Measurements from ENCODE around the gene RNF112.

Gene RNF112

DNA sequence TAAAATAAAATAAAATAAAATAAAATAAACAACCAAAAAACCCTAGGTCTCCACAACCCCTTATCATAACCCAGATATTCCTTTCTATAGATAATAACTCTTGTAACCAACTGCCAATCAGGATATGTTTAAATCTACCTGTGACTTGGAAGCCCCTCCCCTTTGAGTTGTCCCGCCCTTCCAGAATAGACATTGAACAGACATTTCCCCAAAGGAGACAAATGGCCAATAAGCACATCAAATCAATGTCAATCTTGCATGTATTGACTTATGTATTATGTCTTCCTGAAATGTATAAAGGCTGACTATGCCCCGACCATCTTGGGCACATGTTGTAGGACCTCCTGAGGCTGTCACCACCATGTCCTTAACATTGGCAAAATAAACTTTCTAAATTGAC lies 34.2 kb upstream of the RNF112 start:
- DNase-seq: no peak

DNA sequence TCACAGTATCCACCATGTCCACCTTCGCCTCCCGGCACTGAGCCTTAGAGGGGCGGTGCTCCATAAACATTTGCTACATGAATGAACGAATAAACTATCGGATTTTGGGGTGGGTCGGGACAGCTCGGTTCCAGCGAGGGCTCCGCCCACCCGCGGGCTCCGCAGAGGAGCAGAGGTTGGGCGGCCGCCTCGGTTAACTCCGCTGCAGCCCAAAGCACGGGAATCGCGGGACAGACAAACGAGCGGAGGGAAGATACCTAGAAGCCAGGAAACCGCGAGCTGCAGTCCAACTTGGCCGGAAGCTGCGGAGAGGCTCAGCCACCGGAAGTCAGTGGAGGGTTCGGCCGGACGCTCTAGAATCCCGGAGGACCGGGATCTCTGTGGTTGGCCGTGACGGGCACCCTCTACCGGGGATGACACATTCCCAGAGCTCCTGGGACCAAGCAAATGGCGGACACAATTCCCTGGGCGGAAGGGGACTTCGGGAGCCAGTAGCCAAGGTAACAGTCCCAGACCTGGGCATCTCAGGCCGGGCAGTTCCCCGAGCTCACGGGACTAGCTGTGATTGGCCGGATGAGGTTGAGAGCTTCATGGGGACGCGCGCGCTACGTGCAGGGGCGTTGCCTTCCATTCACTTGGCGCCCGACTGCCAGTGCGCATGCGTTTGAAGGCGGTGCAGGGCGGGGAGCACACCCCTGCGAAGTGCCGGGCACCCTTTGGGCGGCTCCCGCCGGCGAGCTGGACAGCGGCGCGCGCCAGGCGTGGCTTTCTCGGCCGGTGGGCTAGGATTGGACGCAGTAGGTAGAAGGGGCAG lies 33.2 kb upstream of the RNF112 start:
- peak; percentile 96 for DNase-seq

DNA sequence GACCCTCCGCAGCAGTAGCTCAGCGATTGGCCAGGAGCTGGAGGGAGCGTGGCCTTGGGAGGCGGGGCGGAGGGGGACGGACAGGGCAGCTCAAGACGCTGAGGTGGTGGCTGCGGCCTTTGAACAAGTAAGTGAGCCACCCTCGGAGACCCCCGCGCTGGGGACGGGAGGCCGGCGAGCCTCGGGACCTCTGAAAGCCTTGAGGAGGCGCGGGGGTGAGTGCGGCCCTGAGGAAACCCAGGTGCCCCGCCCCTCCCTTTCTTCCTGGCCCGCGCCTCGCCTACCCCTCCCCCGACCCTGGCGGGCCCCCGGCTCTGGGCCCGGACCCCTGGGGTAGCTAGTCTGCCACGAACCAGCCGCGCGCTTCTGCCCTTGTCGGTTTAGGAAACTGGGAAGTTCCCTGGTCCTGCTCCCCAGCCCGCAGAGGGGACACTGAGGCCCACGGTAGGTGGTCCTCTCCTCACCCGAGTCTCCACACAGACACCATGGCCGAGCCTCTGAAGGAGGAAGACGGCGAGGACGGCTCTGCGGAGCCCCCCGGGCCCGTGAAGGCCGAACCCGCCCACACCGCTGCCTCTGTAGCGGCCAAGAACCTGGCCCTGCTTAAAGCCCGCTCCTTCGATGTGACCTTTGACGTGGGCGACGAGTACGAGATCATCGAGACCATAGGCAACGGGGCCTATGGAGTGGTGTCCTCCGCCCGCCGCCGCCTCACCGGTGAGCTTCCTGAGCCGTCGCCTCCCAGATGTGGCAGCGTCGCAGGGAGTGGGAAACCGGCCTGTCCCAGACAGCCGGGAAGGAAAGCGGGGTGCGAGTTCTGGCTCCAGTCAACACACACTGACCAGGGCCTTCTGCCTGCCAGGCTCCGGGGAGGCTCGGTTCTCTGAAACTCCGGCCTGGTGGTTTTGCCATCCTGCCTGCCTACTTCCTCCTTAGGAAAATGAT lies 32.3 kb upstream of the RNF112 start, which contains the start of gene MAPK7:
Gene MAPK7, plus strand, starts transcription at position 83 of the 945 bp plus-strand sequence. Its CDS starts 403 bp downstream, at position 486.
- no peak for DNase-seq

DNA sequence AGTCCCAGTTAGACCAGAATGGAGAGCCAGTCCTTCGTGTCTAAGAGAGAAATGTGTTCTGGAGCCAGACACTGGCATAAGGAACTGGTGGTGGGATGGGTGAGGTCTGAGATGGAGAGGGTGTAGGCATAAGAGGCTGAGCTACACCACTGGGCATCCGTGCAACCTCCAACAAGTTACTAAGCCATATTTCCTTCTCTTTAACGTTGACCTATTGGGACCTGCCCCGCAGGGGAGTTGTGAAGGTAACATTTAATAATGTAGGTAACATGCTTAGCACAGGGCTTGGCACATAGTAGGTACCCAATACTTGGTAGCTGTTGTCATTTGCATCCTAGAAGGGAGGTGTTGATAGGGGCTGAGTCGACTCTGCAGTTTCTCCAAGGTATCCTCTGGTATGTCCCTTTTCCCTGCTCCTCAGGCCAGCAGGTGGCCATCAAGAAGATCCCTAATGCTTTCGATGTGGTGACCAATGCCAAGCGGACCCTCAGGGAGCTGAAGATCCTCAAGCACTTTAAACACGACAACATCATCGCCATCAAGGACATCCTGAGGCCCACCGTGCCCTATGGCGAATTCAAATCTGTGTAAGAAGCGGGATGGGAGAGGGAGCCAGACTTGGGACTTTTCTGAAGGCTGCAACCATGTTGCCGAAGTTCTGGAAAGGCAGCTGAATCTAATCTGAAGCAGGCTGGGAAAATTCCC lies 31.5 kb upstream of the RNF112 start:
- no peak for DNase-seq

DNA sequence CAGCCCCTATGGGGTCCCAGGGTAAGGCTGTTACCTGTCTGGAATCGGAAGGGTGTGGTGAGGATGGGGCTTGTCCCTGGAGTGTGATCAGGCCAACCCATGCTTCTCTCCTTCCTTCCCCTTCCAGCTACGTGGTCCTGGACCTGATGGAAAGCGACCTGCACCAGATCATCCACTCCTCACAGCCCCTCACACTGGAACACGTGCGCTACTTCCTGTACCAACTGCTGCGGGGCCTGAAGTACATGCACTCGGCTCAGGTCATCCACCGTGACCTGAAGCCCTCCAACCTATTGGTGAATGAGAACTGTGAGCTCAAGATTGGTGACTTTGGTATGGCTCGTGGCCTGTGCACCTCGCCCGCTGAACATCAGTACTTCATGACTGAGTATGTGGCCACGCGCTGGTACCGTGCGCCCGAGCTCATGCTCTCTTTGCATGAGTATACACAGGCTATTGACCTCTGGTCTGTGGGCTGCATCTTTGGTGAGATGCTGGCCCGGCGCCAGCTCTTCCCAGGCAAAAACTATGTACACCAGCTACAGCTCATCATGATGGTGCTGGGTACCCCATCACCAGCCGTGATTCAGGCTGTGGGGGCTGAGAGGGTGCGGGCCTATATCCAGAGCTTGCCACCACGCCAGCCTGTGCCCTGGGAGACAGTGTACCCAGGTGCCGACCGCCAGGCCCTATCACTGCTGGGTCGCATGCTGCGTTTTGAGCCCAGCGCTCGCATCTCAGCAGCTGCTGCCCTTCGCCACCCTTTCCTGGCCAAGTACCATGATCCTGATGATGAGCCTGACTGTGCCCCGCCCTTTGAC lies 30.3 kb upstream of the RNF112 start:
- DNase-seq: no peak

DNA sequence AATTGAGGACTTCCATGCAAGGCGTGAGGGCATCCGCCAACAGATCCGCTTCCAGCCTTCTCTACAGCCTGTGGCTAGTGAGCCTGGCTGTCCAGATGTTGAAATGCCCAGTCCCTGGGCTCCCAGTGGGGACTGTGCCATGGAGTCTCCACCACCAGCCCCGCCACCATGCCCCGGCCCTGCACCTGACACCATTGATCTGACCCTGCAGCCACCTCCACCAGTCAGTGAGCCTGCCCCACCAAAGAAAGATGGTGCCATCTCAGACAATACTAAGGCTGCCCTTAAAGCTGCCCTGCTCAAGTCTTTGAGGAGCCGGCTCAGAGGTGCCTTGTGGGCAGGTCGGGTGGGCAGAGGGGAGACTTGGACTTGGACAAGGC lies 29.7 kb upstream of the RNF112 start:
- DNase-seq: no peak

DNA sequence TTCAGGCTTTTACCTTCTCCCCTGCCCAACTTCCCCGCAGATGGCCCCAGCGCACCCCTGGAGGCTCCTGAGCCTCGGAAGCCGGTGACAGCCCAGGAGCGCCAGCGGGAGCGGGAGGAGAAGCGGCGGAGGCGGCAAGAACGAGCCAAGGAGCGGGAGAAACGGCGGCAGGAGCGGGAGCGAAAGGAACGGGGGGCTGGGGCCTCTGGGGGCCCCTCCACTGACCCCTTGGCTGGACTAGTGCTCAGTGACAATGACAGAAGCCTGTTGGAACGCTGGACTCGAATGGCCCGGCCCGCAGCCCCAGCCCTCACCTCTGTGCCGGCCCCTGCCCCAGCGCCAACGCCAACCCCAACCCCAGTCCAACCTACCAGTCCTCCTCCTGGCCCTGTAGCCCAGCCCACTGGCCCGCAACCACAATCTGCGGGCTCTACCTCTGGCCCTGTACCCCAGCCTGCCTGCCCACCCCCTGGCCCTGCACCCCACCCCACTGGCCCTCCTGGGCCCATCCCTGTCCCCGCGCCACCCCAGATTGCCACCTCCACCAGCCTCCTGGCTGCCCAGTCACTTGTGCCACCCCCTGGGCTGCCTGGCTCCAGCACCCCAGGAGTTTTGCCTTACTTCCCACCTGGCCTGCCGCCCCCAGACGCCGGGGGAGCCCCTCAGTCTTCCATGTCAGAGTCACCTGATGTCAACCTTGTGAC lies 29.1 kb upstream of the RNF112 start:
- no peak for DNase-seq

DNA sequence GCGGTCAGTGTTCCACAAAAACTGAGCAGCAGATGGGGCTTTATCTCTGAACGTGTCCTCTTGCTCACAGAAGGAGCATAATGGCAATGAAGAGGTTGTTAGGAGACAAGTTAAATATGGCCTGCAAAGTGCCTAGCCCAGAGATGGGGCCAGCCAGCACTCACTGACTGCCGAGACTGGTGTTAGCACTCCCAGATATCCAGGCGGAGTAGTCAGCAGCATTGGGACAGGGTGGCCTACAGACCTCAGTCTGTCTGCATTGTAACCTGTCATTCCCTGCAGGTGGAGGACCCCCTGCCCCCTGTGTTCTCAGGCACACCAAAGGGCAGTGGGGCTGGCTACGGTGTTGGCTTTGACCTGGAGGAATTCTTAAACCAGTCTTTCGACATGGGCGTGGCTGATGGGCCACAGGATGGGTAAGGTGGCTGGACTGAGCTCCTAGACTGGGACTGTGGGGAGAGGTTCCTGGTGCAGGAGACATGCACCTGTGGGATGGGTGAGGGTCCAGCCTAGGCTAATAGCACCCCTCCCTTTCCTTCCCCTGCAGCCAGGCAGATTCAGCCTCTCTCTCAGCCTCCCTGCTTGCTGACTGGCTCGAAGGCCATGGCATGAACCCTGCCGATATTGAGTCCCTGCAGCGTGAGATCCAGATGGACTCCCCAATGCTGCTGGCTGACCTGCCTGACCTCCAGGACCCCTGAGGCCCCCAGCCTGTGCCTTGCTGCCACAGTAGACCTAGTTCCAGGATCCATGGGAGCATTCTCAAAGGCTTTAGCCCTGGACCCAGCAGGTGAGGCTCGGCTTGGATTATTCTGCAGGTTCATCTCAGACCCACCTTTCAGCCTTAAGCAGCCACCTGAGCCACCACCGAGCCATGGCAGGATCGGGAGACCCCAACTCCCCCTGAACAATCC lies 28.2 kb upstream of the RNF112 start:
- DNase-seq: no peak

DNA sequence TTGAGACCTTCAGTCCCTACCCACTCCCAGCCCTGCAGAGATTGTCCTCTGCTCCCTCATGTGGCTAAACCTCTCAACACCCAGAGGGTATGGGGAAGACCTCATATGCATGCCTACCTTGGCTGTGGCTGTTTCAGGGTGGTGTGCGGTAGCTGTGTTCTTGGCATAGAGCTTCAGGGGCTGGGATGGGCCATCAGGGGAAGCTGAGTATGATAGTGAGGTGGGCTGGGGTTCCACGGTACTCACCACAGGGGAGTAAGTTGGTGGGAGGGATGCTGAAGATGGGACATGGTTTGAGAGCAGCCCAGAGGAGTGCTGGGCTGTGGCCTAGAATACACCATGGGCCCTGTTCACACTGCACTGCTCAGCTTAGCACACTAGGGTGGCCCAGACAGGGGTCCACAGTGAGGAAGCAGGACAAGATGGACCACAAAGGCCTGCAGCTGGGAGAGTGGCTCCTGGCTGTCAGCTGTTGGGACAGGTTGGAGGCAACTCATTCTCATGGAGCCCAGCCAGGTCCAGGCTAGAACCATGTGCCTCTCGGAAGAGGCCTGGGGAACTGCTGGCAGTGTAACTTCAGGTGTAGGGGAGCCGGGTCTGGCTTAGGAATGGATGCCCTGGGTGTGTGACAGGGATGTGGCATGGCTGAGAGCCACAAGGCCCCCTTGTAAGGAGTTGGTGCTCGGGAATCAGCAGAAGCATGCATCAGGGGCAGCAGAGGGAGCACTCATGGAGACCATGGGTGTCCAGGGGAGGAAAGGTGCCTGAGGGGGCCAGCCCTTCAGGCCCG lies 27.2 kb upstream of the RNF112 start:
- DNase-seq: no peak

DNA sequence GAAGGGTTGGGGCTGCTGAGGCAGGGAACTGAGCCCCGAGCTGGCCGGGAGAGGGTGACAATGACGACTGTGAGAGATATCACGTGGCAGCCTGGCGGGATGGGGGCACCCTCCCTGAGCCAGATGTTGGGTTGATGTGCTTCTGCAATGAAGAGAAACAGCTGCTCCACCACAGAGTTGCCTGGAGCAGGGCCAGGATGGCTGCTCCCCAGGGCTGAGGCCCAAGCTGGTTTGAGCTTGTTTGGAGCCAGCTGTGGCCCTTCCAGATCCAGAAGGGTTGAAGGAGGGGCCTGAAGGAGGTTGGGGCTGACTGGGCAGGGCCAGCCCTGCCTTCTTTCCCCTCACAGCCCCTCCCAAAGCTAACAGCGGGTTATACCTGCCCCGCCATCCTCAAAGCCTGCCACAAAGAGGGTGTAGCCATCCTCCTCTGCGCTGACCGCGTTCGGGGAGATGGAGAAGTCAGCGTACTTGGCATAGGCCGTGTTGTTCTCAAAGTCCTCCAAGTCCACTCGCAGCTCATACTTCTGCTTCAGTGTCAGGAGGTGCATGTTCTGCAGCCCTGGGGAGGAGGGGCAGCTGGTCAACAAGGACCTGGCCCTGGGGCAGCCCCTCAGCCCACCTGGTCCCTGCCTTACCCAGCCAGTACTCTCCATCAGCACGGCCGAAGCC lies 26.2 kb upstream of the RNF112 start:
- DNase-seq: no peak

DNA sequence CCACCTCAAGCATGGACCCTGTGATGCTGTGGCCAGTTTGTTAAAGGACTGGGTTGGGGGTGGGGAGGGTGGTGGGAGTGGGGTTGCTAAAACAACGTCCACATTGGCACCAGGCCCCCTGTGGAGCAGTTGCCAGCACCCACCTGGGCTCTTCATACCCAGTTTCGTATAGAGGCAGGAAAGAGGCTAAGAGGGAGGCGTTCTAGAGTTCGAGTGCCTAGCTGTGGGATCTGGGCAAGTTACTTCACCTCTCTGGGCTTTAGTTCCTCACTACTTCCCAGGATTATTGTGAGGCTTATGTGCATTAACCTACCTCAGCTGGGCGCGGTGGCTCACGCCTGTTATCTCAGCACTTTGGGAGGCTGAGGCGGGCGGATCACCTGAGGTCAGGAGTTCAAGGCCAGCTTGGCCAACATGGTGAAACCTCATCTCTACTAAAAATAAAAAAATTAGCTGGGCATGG lies 25.5 kb upstream of the RNF112 start:
- no peak for DNase-seq

DNA sequence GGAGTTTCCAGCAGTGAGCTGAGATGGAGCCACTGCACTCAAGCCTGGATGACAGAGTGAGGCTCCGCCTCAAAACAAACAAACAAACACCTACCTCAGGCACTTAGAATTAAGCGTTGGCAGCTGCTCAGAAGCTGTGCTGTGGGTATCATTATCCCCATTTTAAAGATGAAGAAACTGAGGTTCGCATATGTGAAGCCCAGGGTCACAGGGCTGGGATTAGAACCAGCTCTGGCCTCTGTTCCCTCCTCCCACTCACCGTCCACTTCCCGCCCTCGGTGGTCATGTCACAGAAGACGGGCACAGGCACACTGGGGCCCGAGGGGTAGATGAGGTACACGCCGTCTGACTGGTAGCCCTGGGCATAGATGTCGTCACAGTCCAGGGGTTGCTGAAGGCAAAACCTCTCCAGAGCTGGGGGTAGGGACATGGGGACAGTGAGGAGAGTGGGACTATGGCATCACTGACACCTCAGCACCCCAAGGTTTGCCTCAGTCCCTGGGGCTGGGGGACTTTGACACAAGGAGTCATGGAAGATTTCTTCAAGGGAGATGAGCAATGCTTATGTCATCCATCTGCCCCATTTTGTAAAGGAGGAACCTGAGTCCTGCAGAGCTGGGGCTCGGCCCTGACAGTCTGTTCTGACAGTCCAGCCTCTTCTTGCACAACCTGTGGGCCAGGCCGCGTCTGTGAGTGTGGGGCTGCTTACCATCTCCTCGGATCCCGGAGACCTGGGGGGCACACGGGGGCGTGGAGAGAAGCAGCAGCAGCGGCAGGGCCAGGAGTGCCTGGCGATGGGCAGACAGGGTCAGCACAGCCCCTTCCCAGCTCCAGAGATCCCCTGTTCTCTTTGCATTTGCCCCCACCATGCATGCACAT lies 24.7 kb upstream of the RNF112 start:
- no peak for DNase-seq

DNA sequence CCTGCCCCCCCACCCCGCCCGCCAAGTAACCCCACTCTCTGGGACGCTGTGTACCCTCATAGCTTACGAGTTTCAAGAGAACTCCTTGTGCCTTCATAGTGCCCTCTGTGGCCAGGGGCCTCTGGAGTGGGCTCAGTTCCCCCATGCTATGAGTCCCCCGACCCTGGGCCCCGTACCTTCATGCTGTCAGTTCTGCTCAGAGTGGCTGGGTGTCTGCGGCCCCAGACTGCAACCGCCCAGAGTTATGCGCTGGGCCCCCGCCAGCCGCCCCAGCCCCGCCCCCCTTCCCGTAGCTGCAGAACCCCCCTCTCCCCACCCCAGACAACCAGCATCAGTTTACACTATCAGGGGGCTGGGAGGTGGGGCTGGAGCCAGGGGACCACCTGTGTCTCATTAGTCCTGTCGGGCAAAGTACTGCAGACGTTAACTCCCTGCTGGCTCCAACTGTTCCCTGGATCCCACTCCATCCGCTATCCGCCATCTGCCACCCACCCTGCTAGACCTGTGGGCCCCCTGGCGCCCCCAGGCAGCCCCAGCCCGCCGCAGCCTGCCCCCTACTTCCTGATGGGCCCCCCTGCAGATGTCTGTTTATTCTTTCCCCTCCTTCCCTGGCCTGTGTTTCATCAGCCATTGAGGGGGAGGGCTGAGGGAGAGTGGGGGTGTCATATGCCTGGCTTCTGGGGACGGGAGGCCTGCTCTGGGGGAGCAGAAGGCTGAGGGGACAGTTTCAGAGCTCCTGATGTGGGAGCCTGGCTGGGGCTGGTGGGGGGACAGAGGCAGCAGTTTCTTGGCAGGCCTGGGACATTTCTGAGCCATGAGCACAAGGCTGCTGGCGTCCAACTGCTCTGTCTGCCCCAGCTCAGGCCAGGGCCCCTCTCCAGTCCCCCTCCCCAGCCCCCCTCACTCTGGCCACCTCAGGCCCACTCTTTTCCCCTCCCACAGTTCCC lies 23.8 kb upstream of the RNF112 start, which contains the start of gene MFAP4:
Gene MFAP4, minus strand, starts transcription at position 217 of the 947 bp plus-strand sequence. Its CDS starts 35 bp downstream, at position 182.
- DNase-seq: no peak

DNA sequence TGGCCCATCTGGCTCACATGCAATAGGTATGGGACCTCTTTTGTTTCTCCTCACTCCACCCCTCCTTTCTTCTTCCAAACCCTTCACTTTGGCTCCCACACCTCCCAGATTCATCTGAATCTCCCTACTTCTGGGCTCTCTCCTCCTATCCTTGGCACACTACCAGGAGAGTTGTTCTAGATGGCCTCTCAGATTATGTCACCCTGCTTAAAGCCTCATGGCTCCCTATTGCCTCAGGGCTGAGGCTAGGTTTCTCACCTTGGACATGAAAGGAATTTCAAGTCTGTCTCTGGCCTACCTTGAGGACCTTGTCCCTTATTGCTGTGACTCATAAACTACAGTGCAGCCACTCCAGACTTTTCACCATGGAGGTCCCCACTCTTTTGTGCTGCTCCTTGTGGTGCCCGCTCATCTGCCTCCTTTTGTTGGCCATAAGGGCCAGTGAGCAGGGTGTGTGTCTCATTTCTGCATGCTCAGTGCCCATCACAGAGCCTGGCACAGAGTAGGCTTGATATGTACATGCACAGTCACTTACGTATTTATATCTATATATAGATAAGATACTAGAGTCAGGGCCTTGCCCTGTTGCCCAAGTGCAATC lies 23.0 kb upstream of the RNF112 start:
- no peak for DNase-seq

DNA sequence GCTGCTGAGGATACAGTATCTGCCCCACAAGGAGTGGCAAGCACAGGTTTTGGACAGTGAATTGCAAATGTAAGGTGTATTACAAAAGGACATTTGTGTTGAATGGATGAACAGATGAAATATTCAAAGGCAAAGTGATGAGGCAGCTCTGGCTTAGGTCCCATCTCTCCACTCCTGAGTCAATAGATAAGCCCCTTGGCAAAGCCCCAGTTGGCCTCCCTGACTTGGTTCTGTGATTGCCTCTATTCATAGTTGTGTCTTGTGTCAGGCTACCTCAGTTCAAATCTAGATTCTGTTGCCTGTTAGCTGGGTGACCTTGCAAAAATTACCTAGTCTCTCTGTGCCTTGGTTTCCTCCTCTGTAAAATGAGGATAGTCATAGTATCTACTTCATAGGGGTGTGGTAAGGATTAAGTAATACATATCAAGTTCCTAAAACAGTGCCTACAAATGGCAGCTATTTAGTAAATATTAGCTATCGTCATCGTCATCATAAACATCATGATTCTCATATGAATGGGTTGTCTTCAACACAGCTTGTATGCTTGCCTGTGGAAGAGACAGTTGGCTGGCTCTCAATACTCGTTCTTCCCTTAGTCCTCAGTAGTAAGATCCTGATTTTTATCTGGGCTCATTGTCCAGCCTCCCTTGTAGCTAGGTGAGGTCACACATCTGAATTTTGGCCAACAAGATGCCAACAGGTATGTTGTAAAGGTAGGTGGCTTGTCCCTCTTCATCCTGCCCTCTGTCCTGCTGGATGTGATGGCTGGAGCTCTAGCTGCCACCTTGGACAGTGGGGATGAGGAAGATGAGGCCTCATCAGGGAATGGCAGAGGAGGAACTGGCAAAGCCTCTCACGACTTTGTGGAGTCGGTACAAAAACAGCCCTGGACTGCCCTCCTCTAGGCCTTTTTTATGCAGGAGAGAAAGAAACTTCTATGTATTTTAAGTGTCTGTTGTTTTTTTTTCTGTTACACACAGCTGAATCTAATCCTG lies 21.9 kb upstream of the RNF112 start:
- no peak for DNase-seq
